GM12878 (cell line): ENCODE measurements around the gene EHD4.

ENCODE experiments used
- BRCA1 ChIP-seq: IDR thresholded peaks from 2 replicates; pipeline ENCODE4 v1.6.1; 2011; ENCODE audit warnings: low read depth, low read length, improper control_type of control experiment
- CBFB ChIP-seq: IDR thresholded peaks from 2 replicates; pipeline ENCODE4 v1.6.1; 2016; ENCODE audit warnings: antibody characterized with exemption, low read depth
- CTCF ChIP-seq, 3 experiments: IDR thresholded peaks in 2 of 3; conservative IDR thresholded peaks in 1 of 3; 2 replicates each; pipeline ENCODE4 v1.5.1; 2011; ENCODE audit warnings: low read depth in 3 of 3, low read length in 3 of 3, mild to moderate bottlenecking in 3 of 3, control low read depth in 2 of 3, moderate library complexity in 2 of 3, inconsistent platforms in 1 of 3, mixed read lengths in 1 of 3; ENCODE audit not compliant: control insufficient read depth in 2 of 3, insufficient read depth in 1 of 3; ENCODE audit errors: extremely low read depth in 1 of 3
- FOXM1 ChIP-seq: IDR thresholded peaks from 2 replicates; pipeline ENCODE4 v1.6.1; 2012; ENCODE audit warnings: low read depth, mild to moderate bottlenecking, inconsistent platforms, low read length, moderate library complexity
- NFXL1 ChIP-seq: fragments of 450-650 bp; IDR thresholded peaks from 2 replicates; pipeline ENCODE4 v1.6.1; 2017; ENCODE audit warnings: antibody characterized with exemption, mild to moderate bottlenecking, borderline replicate concordance
- NR2C2 ChIP-seq: IDR thresholded peaks from 2 replicates; pipeline ENCODE4 v1.6.1; 2011; ENCODE audit warnings: borderline replicate concordance, low read depth; ENCODE audit not compliant: control insufficient read depth, insufficient read length
- POLR2A ChIP-seq: IDR thresholded peaks from 2 replicates; pipeline ENCODE4 v1.6.1; 2011; ENCODE audit warnings: low read depth, mild to moderate bottlenecking, low read length
- RFX5 ChIP-seq: IDR thresholded peaks from 2 replicates; pipeline ENCODE4 v1.6.1; 2011; ENCODE audit warnings: low read depth, low read length, improper control_type of control experiment
- SIN3A ChIP-seq: IDR thresholded peaks from 2 replicates; pipeline ENCODE4 v1.6.1; 2012; ENCODE audit warnings: low read depth, low read length, improper control_type of control experiment
- USF2 ChIP-seq: IDR thresholded peaks from 2 replicates; pipeline ENCODE4 v1.6.1; 2011; ENCODE audit warnings: low read depth, low read length, improper control_type of control experiment, borderline replicate concordance

GRCh38 chr15:41851755-41852370 is 120.5 kb downstream of the EHD4 start:
- TF ChIP-seq CTCF (IDR thresholded peaks at IDR 0.05 in 2 of 3, conservative IDR thresholded peaks at IDR 0.05 in 1 of 3; ENCODE audit: control insufficient read depth in 2 of 3, extremely low read depth in 1 of 3, insufficient read depth in 1 of 3, low read depth in 3 of 3, low read length in 3 of 3) (no peak), NR2C2 (no peak), CBFB (no peak), NFXL1 (no peak), BRCA1 (no peak), RFX5 (no peak), FOXM1 (no peak), SIN3A (no peak), POLR2A (no peak), USF2 (no peak)
